Activated CD8-positive, alpha-beta memory T cell treated with anti-CD3 and anti-CD28 coated beads, Interleukin-2, amount 10 ng/mL, durations not matched to agents 7 days and 5 days (primary cell): ENCODE measurements around the gene C1orf105. TPM values are rescaled to one million over a fixed set of nuclear protein-coding genes. Genes with fewer than 3 reads are reported as not detected.

Source experiments
- ATAC-seq: fragments of 150-1000 bp; cut with Tn5 transposase; one replicate; pipeline ENCODE4 v1.10.0; 2021; ENCODE audit warnings: moderate library complexity
- CTCF ChIA-PET: fragments of 350-600 bp; sonication (Branson Sonifier 250); formaldehyde crosslinking; loops from one replicate; lab custom pipeline; 2021; ENCODE audit warnings: antibody characterized with exemption; lab: Charles Lee
- DNase-seq: peaks from one replicate; pipeline ENCODE4 v3.0.0-alpha.2; 2020
- H3K27ac Mint-ChIP-seq: one replicate; pipeline ENCODE4 v1.8.0; 2021; ENCODE audit warnings: mild to moderate bottlenecking, mixed read lengths
- H3K27me3 Mint-ChIP-seq: one replicate; pipeline ENCODE4 v1.8.0; 2021; ENCODE audit warnings: mixed read lengths
- H3K36me3 Mint-ChIP-seq: one replicate; pipeline ENCODE4 v1.8.0; 2021; ENCODE audit warnings: mild to moderate bottlenecking, mixed read lengths
- H3K4me1 Mint-ChIP-seq: one replicate; pipeline ENCODE4 v1.8.0; 2021; ENCODE audit warnings: mixed read lengths
- H3K4me3 Mint-ChIP-seq: one replicate; pipeline ENCODE4 v1.8.0; 2021; ENCODE audit warnings: mild to moderate bottlenecking, moderate library complexity, mixed read lengths
- H3K9me3 Mint-ChIP-seq: one replicate; pipeline ENCODE4 v1.8.0; 2022; ENCODE audit warnings: low read depth, mixed read lengths
- total RNA-seq, 2 experiments: library from RNA; stranded (reverse); gene quantifications; one replicate each; pipeline ENCODE4 v1.2.3, GENCODE V29; 2021

Gene C1orf105
- total RNA-seq, 2 experiments from 2014 or later, result not detected

GRCh38 chr1:172442843-172443565, 22.5 kb downstream of the C1orf105 start:
- CTCF ChIA-PET, result interaction anchor here (0.7 to 3.4 kb wide), 23 partner anchors 10 to 457 kb away, joined by 3 to 18 read pairs (median 4); no protein-coding TSS in a partner anchor
- H3K4me3 Mint-ChIP-seq, result peak overlapping the region; percentile 82
- H3K27me3 Mint-ChIP-seq, result no peaks in the 10 kb centered on the region
- DNase-seq (no peak), ATAC-seq (no peak)
- peaks cover 22% of the 10 kb centered on the region for H3K36me3 Mint-ChIP-seq
- H3K9me3 Mint-ChIP-seq, result no peaks in the 10 kb centered on the region
- peaks cover 26% of the 10 kb centered on the region for H3K4me1 Mint-ChIP-seq
- H3K27ac Mint-ChIP-seq, result peak overlapping the region; percentile 82

- Mint-ChIP-seq H3K4me3 (peak within 1 kb of the TSS; percentile 82), H3K4me1 (peaks cover 27% of the 10 kb centered on the region), H3K27me3 (no peaks in the 10 kb centered on the region), H3K36me3 (peaks cover 15% of the 10 kb centered on the region), H3K27ac (peak within 1 kb of the TSS; percentile 82), H3K9me3 (no peaks in the 10 kb centered on the region)
- DNase-seq, result peak; percentile 95
- ATAC-seq, result peak; percentile 100
- CTCF ChIA-PET, result interaction anchor here (0.7 to 3.4 kb wide), 26 partner anchors 9 to 458 kb away, joined by 3 to 18 read pairs (median 4); no protein-coding TSS in a partner anchor
Measured at GRCh38 chr1:172443666-172444453, 23.4 kb downstream of the C1orf105 start, which contains the start of gene PIGC. Gene PIGC (minus strand): TSS chr1:172444069. CDS start chr1:172442622, 1,447 bp downstream.

GRCh38 chr1:172446547-172446946, 26.1 kb downstream of the C1orf105 start:
- Mint-ChIP-seq H3K4me3 (no peak overlapping the region), H3K36me3 (peaks cover 11% of the 10 kb centered on the region), H3K4me1 (peaks cover 45% of the 10 kb centered on the region), H3K27me3 (no peaks in the 10 kb centered on the region), H3K9me3 (no peaks in the 10 kb centered on the region), H3K27ac (no peak overlapping the region)
- ATAC-seq (no peak), DNase-seq (no peak)
- CTCF ChIA-PET, result interaction anchor here (0.9 to 1.2 kb wide), 2 partner anchors 298 to 444 kb away, joined by 3 to 4 read pairs; no protein-coding TSS in a partner anchor

- peaks cover 34% of the 10 kb centered on the region for H3K4me1 Mint-ChIP-seq
- H3K27me3 Mint-ChIP-seq, result no peaks in the 10 kb centered on the region
- no peak for DNase-seq
- H3K36me3 Mint-ChIP-seq, result peaks cover under 1% of the 10 kb centered on the region
- ATAC-seq, result no peak
- no peaks in the 10 kb centered on the region for H3K9me3 Mint-ChIP-seq
- H3K4me3 Mint-ChIP-seq, result no peak overlapping the region
- H3K27ac Mint-ChIP-seq, result no peak overlapping the region
- CTCF ChIA-PET, result no interaction called here
Measured at GRCh38 chr1:172447641-172448040, 27.2 kb downstream of the C1orf105 start.

GRCh38 chr1:172448995-172449584, 28.6 kb downstream of the C1orf105 start:
- H3K9me3 Mint-ChIP-seq, result no peaks in the 10 kb centered on the region
- CTCF ChIA-PET, result interaction anchor here (1.1 to 1.5 kb wide), 2 partner anchors 19 to 279 kb away, joined by 4 to 5 read pairs; no protein-coding TSS in a partner anchor
- ATAC-seq (peak; percentile 43), DNase-seq (peak; percentile 57)
- peaks cover 32% of the 10 kb centered on the region for H3K4me1 Mint-ChIP-seq
- no peaks in the 10 kb centered on the region for H3K27me3 Mint-ChIP-seq
- H3K27ac Mint-ChIP-seq, result peak overlapping the region; percentile 51
- H3K4me3 Mint-ChIP-seq, result no peak overlapping the region
- no peaks in the 10 kb centered on the region for H3K36me3 Mint-ChIP-seq

GRCh38 chr1:172449585-172450523, 29.4 kb downstream of the C1orf105 start:
- peak; percentile 60 for DNase-seq
- no peaks in the 10 kb centered on the region for H3K27me3 Mint-ChIP-seq
- H3K27ac Mint-ChIP-seq, result peak overlapping the region; percentile 51
- H3K36me3 Mint-ChIP-seq, result no peaks in the 10 kb centered on the region
- H3K9me3 Mint-ChIP-seq, result no peaks in the 10 kb centered on the region
- ATAC-seq, result peak; percentile 82
- H3K4me1 Mint-ChIP-seq, result peaks cover 29% of the 10 kb centered on the region
- H3K4me3 Mint-ChIP-seq, result no peak overlapping the region
- CTCF ChIA-PET, result interaction anchor here (0.6 to 1.9 kb wide), 11 partner anchors 8 to 279 kb away, joined by 3 to 6 read pairs (median 4); no protein-coding TSS in a partner anchor

- DNase-seq (no peak), ATAC-seq (no peak)
- no peaks in the 10 kb centered on the region for H3K36me3 Mint-ChIP-seq
- CTCF ChIA-PET, result interaction anchor here (0.8 to 1.9 kb wide), 10 partner anchors 9 to 277 kb away, joined by 3 to 6 read pairs (median 4); no protein-coding TSS in a partner anchor
- peaks cover 29% of the 10 kb centered on the region for H3K4me1 Mint-ChIP-seq
- peak overlapping the region; percentile 41 for H3K27ac Mint-ChIP-seq
- H3K9me3 Mint-ChIP-seq, result no peaks in the 10 kb centered on the region
- H3K27me3 Mint-ChIP-seq, result no peaks in the 10 kb centered on the region
- H3K4me3 Mint-ChIP-seq, result no peak overlapping the region
Measured at GRCh38 chr1:172450524-172450885, 30.0 kb downstream of the C1orf105 start.

- ATAC-seq (peak; percentile 28), DNase-seq (no peak)
- H3K4me3 Mint-ChIP-seq, result no peak overlapping the region
- CTCF ChIA-PET, result interaction anchor here (0.7 to 1.9 kb wide), 11 partner anchors 20 to 449 kb away, joined by 3 to 6 read pairs (median 3); partner anchors contain the start of gene SUCO
- H3K27ac Mint-ChIP-seq, result peak overlapping the region; percentile 41
- H3K27me3 Mint-ChIP-seq, result no peaks in the 10 kb centered on the region
- H3K4me1 Mint-ChIP-seq, result peaks cover 29% of the 10 kb centered on the region
- H3K36me3 Mint-ChIP-seq, result no peaks in the 10 kb centered on the region
- no peaks in the 10 kb centered on the region for H3K9me3 Mint-ChIP-seq
Measured at GRCh38 chr1:172451002-172451443, 30.5 kb downstream of the C1orf105 start.

- H3K27ac Mint-ChIP-seq, result no peak overlapping the region
- DNase-seq (no peak), ATAC-seq (no peak)
- CTCF ChIA-PET, result interaction anchor here (0.6 to 1.9 kb wide), 3 partner anchors 8 to 275 kb away, joined by 3 to 6 read pairs (median 3); partner anchors contain the start of gene PIGC
- H3K4me3 Mint-ChIP-seq, result no peak overlapping the region
- H3K36me3 Mint-ChIP-seq, result no peaks in the 10 kb centered on the region
- peaks cover 29% of the 10 kb centered on the region for H3K4me1 Mint-ChIP-seq
- no peaks in the 10 kb centered on the region for H3K9me3 Mint-ChIP-seq
- peaks cover 2% of the 10 kb centered on the region for H3K27me3 Mint-ChIP-seq
Measured at GRCh38 chr1:172452536-172453152, 32.2 kb downstream of the C1orf105 start.

- CTCF ChIA-PET, result interaction anchor here (1.0 kb wide), 1 partner anchor 9 kb away, joined by 6 read pairs; the partner anchor contains the start of gene PIGC
- no peak overlapping the region for H3K27ac Mint-ChIP-seq
Measured at GRCh38 chr1:172453153-172453545, 32.7 kb downstream of the C1orf105 start.

GRCh38 chr1:172453607-172454006, 33.1 kb downstream of the C1orf105 start:
- peaks cover 2% of the 10 kb centered on the region for H3K27me3 Mint-ChIP-seq
- no peak for ATAC-seq

More at GRCh38 chr1:172453153-172453545, 32.7 kb downstream of the C1orf105 start:
- Mint-ChIP-seq H3K4me3 (no peak overlapping the region), H3K4me1 (peaks cover 29% of the 10 kb centered on the region), H3K9me3 (no peaks in the 10 kb centered on the region), H3K36me3 (no peaks in the 10 kb centered on the region), H3K27me3 (peaks cover 2% of the 10 kb centered on the region)
- ATAC-seq (no peak), DNase-seq (no peak)

More at GRCh38 chr1:172453607-172454006, 33.1 kb downstream of the C1orf105 start:
- Mint-ChIP-seq H3K4me3 (no peak overlapping the region), H3K4me1 (peaks cover 29% of the 10 kb centered on the region), H3K27ac (no peak overlapping the region), H3K9me3 (no peaks in the 10 kb centered on the region), H3K36me3 (no peaks in the 10 kb centered on the region)
- CTCF ChIA-PET, result interaction anchor here (1.0 kb wide), 1 partner anchor 10 kb away, joined by 6 read pairs; the partner anchor contains the start of gene PIGC
- no peak for DNase-seq
